GM21737 (cell line): ENCODE measurements around the gene GAD1.

Source experiments
- ATAC-seq: cut with Tn5 transposase; IDR thresholded peaks from one replicate; pipeline ENCODE4 v1.9.1; 2021; ENCODE audit warnings: mild to moderate bottlenecking, moderate library complexity; ENCODE audit not compliant: unreplicated experiment

The GAD1 gene

GRCh38 chr2:170816504-170817092 is at the start of gene GAD1:
TSS of gene GAD1 (plus strand) at chr2:170816887. CDS start at chr2:170818592, 1,705 bp downstream.
- peak; percentile 44 for ATAC-seq

- ATAC-seq = peak; percentile 53
Observed at GRCh38 chr2:170770008-170770605, 46.6 kb upstream of the GAD1 start, which contains the start of gene ERICH2. TSS of gene ERICH2 (plus strand) at chr2:170770378. CDS start at chr2:170770682, 304 bp downstream.

- ATAC-seq = peak; percentile 91
Observed at GRCh38 chr2:170770606-170771420, 45.9 kb upstream of the GAD1 start.

GRCh38 chr2:170771421-170771937 is 45.2 kb upstream of the GAD1 start:
- ATAC-seq = no peak

- ATAC-seq = no peak
Observed at GRCh38 chr2:170772295-170772694, 44.4 kb upstream of the GAD1 start.

- ATAC-seq = no peak
Observed at GRCh38 chr2:170774074-170774473, 42.6 kb upstream of the GAD1 start.

- no peak for ATAC-seq
Observed at GRCh38 chr2:170778900-170779299, 37.8 kb upstream of the GAD1 start.

GRCh38 chr2:170779304-170779703 is 37.4 kb upstream of the GAD1 start:
- ATAC-seq = no peak

- ATAC-seq = no peak
Observed at GRCh38 chr2:170782673-170783072, 34.0 kb upstream of the GAD1 start.

GRCh38 chr2:170783549-170783948 is 33.1 kb upstream of the GAD1 start:
- no peak for ATAC-seq

- ATAC-seq = no peak
Observed at GRCh38 chr2:170798996-170799395, 17.7 kb upstream of the GAD1 start.

- no peak for ATAC-seq
Observed at GRCh38 chr2:170806548-170806947, 10.1 kb upstream of the GAD1 start.

- no peak for ATAC-seq
Observed at GRCh38 chr2:170812710-170813600, 3.7 kb upstream of the GAD1 start.

- no peak for ATAC-seq
Observed at GRCh38 chr2:170813611-170814532, 2.8 kb upstream of the GAD1 start.

- no peak for ATAC-seq
Observed at GRCh38 chr2:170814533-170815230, 2.0 kb upstream of the GAD1 start.

GRCh38 chr2:170815311-170815710 is 1.4 kb upstream of the GAD1 start:
- ATAC-seq = no peak

- no peak for ATAC-seq
Observed at GRCh38 chr2:170815746-170816503, 762 bp upstream of the GAD1 start.
